Muscle of arm (tissue), 12 donors: ENCODE data around the gene RFX1. TPM values are rescaled to one million over a fixed set of nuclear protein-coding genes. Genes with fewer than 3 reads are reported as not detected.
"Not testable (repeated sequence)": the region's sequence is repeated elsewhere in the genome, so short reads cannot be mapped to it uniquely, and the experiment has no call there.

ENCODE experiments used
- DNase-seq: peaks from one replicate; pipeline ENCODE4 v3.0.0-alpha.2; 2013
- polyA plus RNA-seq, 12 donors: library from polyadenylated mRNA; unstranded; fragments of 120-200 nt; gene quantifications; one replicate each; pipeline ENCODE4 v1.2.1, GENCODE V29; 2013; ENCODE audit not compliant: insufficient read length in 12 of 12

Gene RFX1
- polyA plus RNA-seq, 12 donors, result 3.7 to 11.1 (median 5.2) TPM; not detected in 1

DNA sequence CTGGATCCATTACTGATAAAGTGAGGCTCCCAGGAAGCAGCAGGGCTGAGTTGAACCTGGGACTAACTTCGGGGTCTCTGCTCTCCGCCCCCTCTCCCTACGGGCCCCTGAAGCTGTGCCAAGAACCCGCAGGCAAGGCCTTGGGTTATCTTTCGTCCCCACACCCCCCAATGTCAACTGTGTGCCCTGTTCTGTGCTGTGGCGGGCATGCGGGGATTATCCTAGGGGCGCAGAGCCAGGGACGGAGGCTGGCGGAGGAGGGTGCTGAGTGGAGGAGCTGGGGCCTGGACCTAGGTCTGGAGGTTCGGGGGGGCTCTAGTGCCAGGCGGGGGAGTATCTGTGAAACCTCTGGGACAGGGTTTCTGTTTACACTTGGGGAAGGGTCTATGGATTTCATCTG is 26.4 kb downstream of the RFX1 start:
- no peak for DNase-seq

GRCh38 chr19:13979244-13979615 is 26.9 kb downstream of the RFX1 start:
- peak; percentile 37 for DNase-seq

GRCh38 chr19:13978351-13979243 is 27.5 kb downstream of the RFX1 start:
- peak; percentile 85 for DNase-seq

GRCh38 chr19:13977803-13978202 is 28.3 kb downstream of the RFX1 start:
- no peak for DNase-seq

DNA sequence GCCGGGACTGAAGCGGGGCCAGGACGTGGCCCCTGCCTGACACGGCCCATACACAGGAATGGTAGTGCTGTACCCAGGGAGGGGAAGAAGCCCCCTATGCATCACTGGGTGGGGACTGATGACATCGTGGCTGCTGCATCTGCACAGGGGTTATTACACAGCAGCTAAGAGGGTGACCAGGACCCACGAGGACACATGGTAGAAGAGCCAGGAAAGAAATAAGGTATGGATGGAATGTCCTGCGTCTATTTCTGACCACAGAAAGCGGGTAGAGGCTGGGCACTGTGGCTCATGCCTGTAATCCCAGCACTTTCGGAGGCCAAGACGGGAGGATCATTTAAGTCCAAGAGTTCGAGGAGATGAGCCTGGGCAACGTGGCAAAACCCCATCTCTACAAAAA is 29.7 kb downstream of the RFX1 start:
- DNase-seq, result no peak

DNA sequence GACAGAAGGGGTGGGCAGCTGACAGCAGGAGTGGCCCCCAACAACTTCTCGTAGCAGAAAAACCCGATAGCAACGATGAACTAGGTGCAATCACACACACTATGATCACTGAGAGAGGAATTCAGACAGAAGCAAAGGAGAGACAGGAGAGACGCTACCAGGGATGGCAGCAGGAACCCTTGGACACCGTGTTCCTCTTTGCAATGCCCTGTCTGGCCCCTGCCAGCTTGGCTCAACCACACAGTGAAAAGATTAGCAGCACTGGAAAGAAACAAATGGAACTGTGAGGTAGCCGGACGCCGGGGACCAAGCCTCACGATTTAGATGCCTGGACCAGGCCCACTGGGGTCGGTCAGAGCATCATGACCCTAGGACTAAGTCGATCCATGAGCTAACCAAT is 30.2 kb downstream of the RFX1 start:
- no peak for DNase-seq

- DNase-seq, result no peak
These were observed 32.0 kb downstream of the RFX1 start for GRCh38 chr19:13974073-13974472.

- DNase-seq, result not testable (repeated sequence)
These were observed 32.6 kb downstream of the RFX1 start for GRCh38 chr19:13973479-13973878.

- DNase-seq, result no peak
These were observed 33.6 kb downstream of the RFX1 start for GRCh38 chr19:13972368-13973155.

- not testable (repeated sequence) for DNase-seq
These were observed 34.3 kb downstream of the RFX1 start for GRCh38 chr19:13971868-13972267.

- DNase-seq, result no peak
These were observed 36.2 kb downstream of the RFX1 start for GRCh38 chr19:13969897-13970296.

GRCh38 chr19:13968999-13969398 is 37.1 kb downstream of the RFX1 start:
- DNase-seq, result no peak

- no peak for DNase-seq
These were observed 37.7 kb downstream of the RFX1 start for GRCh38 chr19:13968383-13968935.

DNA sequence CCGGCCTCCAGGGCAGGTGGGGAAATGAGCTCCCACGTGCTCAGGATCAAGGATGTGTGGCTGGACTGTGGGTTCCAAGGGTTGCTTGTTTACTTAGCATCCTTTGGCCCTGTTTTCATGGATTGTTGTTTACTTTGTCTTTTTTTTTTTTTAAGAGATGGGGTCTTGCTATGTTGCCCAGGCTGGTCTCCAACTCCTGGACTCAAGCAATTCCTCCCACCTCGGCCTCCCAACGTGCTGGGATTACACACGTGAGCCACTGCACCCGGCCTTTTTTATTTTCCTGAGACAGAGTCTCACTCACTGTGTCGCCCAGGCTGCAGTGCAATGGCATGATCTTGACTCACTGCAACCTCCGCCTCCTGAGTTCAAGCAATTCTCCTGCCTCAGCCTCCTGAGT is 38.9 kb downstream of the RFX1 start:
- not testable (repeated sequence) for DNase-seq

- no peak for DNase-seq
These were observed 39.4 kb downstream of the RFX1 start for GRCh38 chr19:13966684-13967128.

DNA sequence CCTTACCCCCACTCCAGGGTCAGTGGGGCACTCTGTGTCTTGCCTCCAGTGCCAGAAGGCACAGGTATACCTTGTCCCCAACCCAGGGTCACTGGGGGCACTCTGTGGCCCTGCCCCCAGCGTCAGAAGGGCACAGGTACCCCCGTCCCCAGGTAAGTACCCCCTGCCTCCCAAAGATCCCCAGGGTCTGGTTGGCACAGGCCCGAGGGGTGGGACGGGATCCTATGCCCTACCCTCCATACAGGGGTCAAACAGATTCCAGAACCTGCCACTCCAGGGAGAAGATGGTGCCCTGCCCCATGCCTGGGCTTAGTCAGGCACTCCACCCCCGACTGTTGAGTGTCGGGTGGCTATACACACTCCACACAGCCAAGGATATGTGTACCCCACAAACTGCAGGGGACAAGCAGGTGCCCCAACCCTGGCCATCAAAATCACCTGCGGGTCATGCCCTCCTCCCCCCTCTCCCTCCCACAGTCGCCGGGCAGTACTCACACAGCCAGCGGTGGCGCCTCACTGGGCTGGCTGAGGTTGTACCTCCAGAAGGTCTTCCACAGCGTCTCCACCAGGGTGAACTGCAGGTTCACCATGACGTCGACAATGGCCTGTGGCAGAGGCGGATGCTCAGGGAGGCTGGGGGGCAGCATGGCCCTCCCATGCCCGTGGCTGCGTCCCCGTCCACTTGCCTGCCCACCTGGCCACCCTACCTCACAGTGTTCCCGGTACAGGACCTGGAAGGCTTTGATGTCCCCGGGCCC is 40.0 kb downstream of the RFX1 start:
- DNase-seq, result no peak

DNA sequence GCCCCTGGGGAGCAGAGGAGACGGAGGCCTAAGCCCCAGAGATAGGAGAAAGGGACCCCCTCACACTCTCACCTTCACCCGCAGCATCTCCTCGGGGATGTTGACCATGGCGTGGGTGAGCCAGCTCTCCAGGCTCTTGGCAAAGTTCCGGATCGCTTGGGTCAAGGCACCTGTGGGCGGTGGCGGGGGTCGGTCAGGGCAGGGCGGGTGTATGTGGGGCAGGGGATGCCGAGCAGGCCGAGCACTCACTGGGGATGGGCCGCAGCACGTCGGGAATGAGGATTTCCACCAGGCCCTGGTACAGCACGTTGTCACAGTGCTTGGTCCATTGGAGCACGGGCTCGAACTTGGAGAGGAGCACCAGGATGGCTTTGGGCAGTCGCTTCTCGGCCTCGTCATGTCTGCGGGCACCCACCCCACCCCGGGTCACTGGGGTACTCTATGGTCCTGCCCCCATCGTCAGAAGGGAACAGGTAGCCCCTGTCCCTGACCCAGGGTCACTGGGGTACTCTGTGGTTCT is 40.7 kb downstream of the RFX1 start:
- no peak for DNase-seq

DNA sequence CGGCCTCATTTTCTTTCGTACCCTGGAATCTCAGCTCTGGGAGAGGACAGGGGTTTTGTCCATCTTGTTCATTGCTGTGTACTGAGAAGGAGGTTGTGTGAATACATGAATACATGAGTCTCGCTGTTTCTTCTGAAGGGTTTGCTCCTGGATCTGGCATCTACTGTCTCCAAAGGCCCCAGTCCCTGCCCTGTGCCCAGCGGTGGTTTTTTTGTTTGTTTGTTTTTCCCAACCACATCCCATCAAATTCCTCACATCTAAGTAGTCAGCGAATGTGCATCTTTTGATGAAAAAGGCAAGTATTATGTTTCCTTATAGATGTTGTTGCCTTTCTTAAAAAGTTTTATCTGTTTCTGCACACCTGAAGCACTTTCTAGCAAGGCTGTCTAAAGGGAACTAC is 41.3 kb downstream of the RFX1 start:
- DNase-seq, result no peak

GRCh38 chr19:13963603-13964105 is 42.5 kb downstream of the RFX1 start:
- DNase-seq, result no peak

GRCh38 chr19:13962699-13963602 is 43.2 kb downstream of the RFX1 start:
- DNase-seq, result peak; percentile 63
